SK-N-SH (cell line): Measurements from ENCODE around the gene EXD2. TPM values are rescaled to one million over a fixed set of nuclear protein-coding genes. Genes with fewer than 3 reads are reported as not detected.
"Not testable (repeated sequence)": the region's sequence is repeated elsewhere in the genome, so short reads cannot be mapped to it uniquely, and the experiment has no call there.

Source experiments
- CTCF ChIA-PET: fragments of 300-600, 350-600 bp; formaldehyde crosslinking; extraction: SDS; loops from one replicate; lab custom pipeline; 2021; lab: Yijun Ruan, JAX
- POLR2A ChIA-PET: fragments of 350-600 bp; sonication (Branson Sonifier 250); formaldehyde crosslinking; extraction: SDS; loops from one replicate; lab custom pipeline; 2020; ENCODE audit warnings: antibody characterized with exemption, inconsistent platforms; lab: Yijun Ruan, JAX
- DNase-seq: peaks from one replicate; pipeline ENCODE4 v3.0.0; 2012
- H2AFZ ChIP-seq: fragments of 200-600 bp; sonication (generic); 2 replicates; pipeline ENCODE4 v1.8.1; 2016; ENCODE audit warnings: antibody characterized with exemption, mild to moderate bottlenecking, low read depth
- H3F3A ChIP-seq: fragments of 200-600 bp; sonication (generic); replicated peaks from 2 replicates; pipeline ENCODE3; 2016; ENCODE audit warnings: antibody characterized with exemption, mild to moderate bottlenecking; ENCODE audit not compliant: insufficient read depth
- H3K27ac ChIP-seq, 2 experiments: fragments of 200-500 bp in 1 of 2; fragments of 200-600 bp in 1 of 2; sonication (Bioruptor generic) in 1 of 2; sonication (generic), shearing (Covaris generic) in 1 of 2; 2 replicates each; pipeline versions ENCODE4 v1.5.1 to v1.6.1; 2014 to 2016; ENCODE audit warnings: low read depth in 2 of 2, inconsistent platforms in 1 of 2, low read length in 1 of 2, mild to moderate bottlenecking in 1 of 2, mixed read lengths in 1 of 2
- H3K27me3 ChIP-seq: fragments of 200-600 bp; sonication (generic), shearing (Covaris generic); 2 replicates; pipeline ENCODE4 v1.6.1; 2016; ENCODE audit warnings: mixed run types; ENCODE audit not compliant: insufficient read depth
- H3K36me3 ChIP-seq, 2 experiments: fragments of 200-500 bp in 1 of 2; fragments of 200-600 bp in 1 of 2; sonication (Bioruptor generic) in 1 of 2; sonication (generic) in 1 of 2; replicated peaks in 1 of 2; 2 replicates each; pipeline versions ENCODE3 to v1.5.1; 2014 to 2016; ENCODE audit warnings: low read length in 1 of 2, mild to moderate bottlenecking in 1 of 2; ENCODE audit not compliant: insufficient read depth in 2 of 2, control insufficient read depth in 1 of 2
- H3K4me1 ChIP-seq, 2 experiments: fragments of 200-500 bp in 1 of 2; fragments of 200-600 bp in 1 of 2; sonication (Bioruptor generic) in 1 of 2; sonication (generic), shearing (Covaris generic) in 1 of 2; 2 replicates each; pipeline versions ENCODE4 v1.5.1 to v1.6.1; 2014 to 2016; ENCODE audit warnings: low read depth in 1 of 2, low read length in 1 of 2, mixed run types in 1 of 2; ENCODE audit not compliant: insufficient read depth in 2 of 2, control insufficient read depth in 1 of 2
- H3K4me2 ChIP-seq: fragments of 200-600 bp; sonication (generic), shearing (Covaris generic); 2 replicates; pipeline ENCODE4 v1.6.1; 2017; ENCODE audit warnings: mixed run types
- H3K4me3 ChIP-seq, 2 experiments: fragments of 200-500 bp in 1 of 2; fragments of 200-600 bp in 1 of 2; sonication (Bioruptor generic) in 1 of 2; sonication (generic), shearing (Covaris generic) in 1 of 2; 2 replicates each; pipeline versions ENCODE4 v1.5.1 to v1.8.1; 2014 to 2016; ENCODE audit warnings: low read depth in 2 of 2, inconsistent platforms in 1 of 2, low read length in 1 of 2, mild to moderate bottlenecking in 1 of 2, mixed read lengths in 1 of 2, moderate library complexity in 1 of 2
- H3K79me2 ChIP-seq: fragments of 200-600 bp; sonication (generic); 2 replicates; pipeline ENCODE4 v1.8.1; 2017; ENCODE audit warnings: mild to moderate bottlenecking; ENCODE audit not compliant: insufficient read depth
- H3K9ac ChIP-seq: fragments of 200-600 bp; sonication (generic); 2 replicates; pipeline ENCODE4 v1.6.1; 2017; ENCODE audit warnings: mixed run types
- H3K9me2 ChIP-seq: fragments of 200-600 bp; sonication (generic); 2 replicates; pipeline ENCODE4 v1.6.1; 2017; ENCODE audit warnings: mixed run types
- H3K9me3 ChIP-seq: fragments of 200-600 bp; sonication (generic); 2 replicates; pipeline ENCODE4 v1.6.1; 2017; ENCODE audit warnings: mixed run types, mild to moderate bottlenecking, moderate library complexity
- H4K20me1 ChIP-seq: fragments of 200-600 bp; sonication (generic); 2 replicates; pipeline ENCODE4 v1.6.1; 2017; ENCODE audit warnings: mild to moderate bottlenecking, mixed run types; ENCODE audit not compliant: insufficient read depth
- EZH2phosphoT487 ChIP-seq: fragments of 200-600 bp; sonication (generic); IDR thresholded peaks from 2 replicates; pipeline ENCODE4 v1.6.1; 2017; ENCODE audit warnings: low read depth, mixed run types, mild to moderate bottlenecking, antibody characterized with exemption, moderate library complexity, borderline replicate concordance
- FOSL2 ChIP-seq: IDR thresholded peaks from 2 replicates; pipeline ENCODE4 v1.4.0; 2012; ENCODE audit warnings: low read depth, mild to moderate bottlenecking, moderate library complexity, borderline replicate concordance
- GABPA ChIP-seq: IDR thresholded peaks from 2 replicates; pipeline ENCODE4 v1.4.0; 2012; ENCODE audit warnings: low read depth, mild to moderate bottlenecking
- GATA2 ChIP-seq: sonication (generic); formaldehyde crosslinking; IDR thresholded peaks from 2 replicates; pipeline ENCODE4 v1.5.0; 2020; ENCODE audit warnings: mild to moderate bottlenecking, missing genetic modification reagents
- IRF3 ChIP-seq: fragments of 150-350 bp; IDR thresholded peaks from 2 replicates; pipeline ENCODE4 v1.6.1; 2016; ENCODE audit warnings: mild to moderate bottlenecking, low read depth, low read length
- MAX ChIP-seq: IDR thresholded peaks from 2 replicates; pipeline ENCODE4 v1.4.0; 2012; ENCODE audit warnings: low read depth
- MEF2A ChIP-seq: IDR thresholded peaks from 2 replicates; pipeline ENCODE4 v1.4.0; 2012; ENCODE audit warnings: low read depth, borderline replicate concordance
- NFIC ChIP-seq: IDR thresholded peaks from 2 replicates; pipeline ENCODE4 v1.4.0; 2012; ENCODE audit warnings: borderline replicate concordance
- RAD21 ChIP-seq: IDR thresholded peaks from 2 replicates; pipeline ENCODE4 v1.6.1; 2012; ENCODE audit warnings: mild to moderate bottlenecking, low read length
- RXRA ChIP-seq: IDR thresholded peaks from 2 replicates; pipeline ENCODE4 v1.4.0; 2012; ENCODE audit warnings: low read depth, mild to moderate bottlenecking, borderline replicate concordance
- SIN3A ChIP-seq: IDR thresholded peaks from 2 replicates; pipeline ENCODE4 v1.6.1; 2012; ENCODE audit warnings: low read depth, mild to moderate bottlenecking, low read length, moderate library complexity, borderline replicate concordance
- SMC3 ChIP-seq: IDR thresholded peaks from 2 replicates; pipeline ENCODE4 v1.6.1; 2012; ENCODE audit warnings: low read depth, low read length, improper control_type of control experiment
- TEAD4 ChIP-seq: IDR thresholded peaks from 2 replicates; pipeline ENCODE4 v1.4.0; 2012; ENCODE audit warnings: mild to moderate bottlenecking, borderline replicate concordance; ENCODE audit not compliant: insufficient read depth
- ZBTB33 ChIP-seq: IDR thresholded peaks from 2 replicates; pipeline ENCODE4 v1.4.0; 2012; ENCODE audit warnings: low read depth, borderline replicate concordance
- WGBS: methylation state at CpG from one replicate; pipeline ENCODE4 v1.1.6; 2017; ENCODE audit warnings: low lambda C conversion rate; 5-methylcytosine and 5-hydroxymethylcytosine counted together
- polyA plus RNA-seq, 3 experiments: library from polyadenylated mRNA; depleted of rRNA; stranded (reverse); fragments of >200 nt; gene quantifications; 2 replicates each; pipeline ENCODE4 v1.2.3, GENCODE V29; 2012
- TF ChIP-seq, protein P1 (sequence below): fragments of 150-350 bp; IDR thresholded peaks from 2 replicates; pipeline ENCODE4 v1.6.1; 2017; ENCODE audit warnings: antibody characterized with exemption, low read length, low read depth, borderline replicate concordance

Gene EXD2
- polyA plus RNA-seq, 1 of the 3 experiments (the other 2 are of a cell fraction): 15.1 TPM

- no peak for DNase-seq
- no peaks in the 10 kb centered on the region for H3K79me2 ChIP-seq
- ChIA-PET CTCF (interaction anchor here (0.8 to 1.6 kb wide), 6 partner anchors 8 to 193 kb away, joined by 3 to 4 read pairs (median 4); no protein-coding TSS in a partner anchor), POLR2A (no interaction called here)
- H3K4me3 ChIP-seq: no peak overlapping the region
- no peak overlapping the region for H3K4me2 ChIP-seq
- H4K20me1 ChIP-seq: no peaks in the 10 kb centered on the region
- no peak overlapping the region for H3K27ac ChIP-seq
- H3K9me2 ChIP-seq: no peaks in the 10 kb centered on the region
- 93% methylated on average over 13 of the region's 13 CpGs for WGBS
- H3K27me3 ChIP-seq: no peaks in the 10 kb centered on the region
- no peaks in the 10 kb centered on the region for H3K36me3 ChIP-seq
- H3K4me1 ChIP-seq: peaks cover 0 to 27% of the 10 kb centered on the region in 2 experiments; a peak in 2 of 4 replicates
- TF ChIP-seq SMC3 (no peak), TEAD4 (no peak), GABPA (no peak)
- TF ChIP-seq, protein P1, sequence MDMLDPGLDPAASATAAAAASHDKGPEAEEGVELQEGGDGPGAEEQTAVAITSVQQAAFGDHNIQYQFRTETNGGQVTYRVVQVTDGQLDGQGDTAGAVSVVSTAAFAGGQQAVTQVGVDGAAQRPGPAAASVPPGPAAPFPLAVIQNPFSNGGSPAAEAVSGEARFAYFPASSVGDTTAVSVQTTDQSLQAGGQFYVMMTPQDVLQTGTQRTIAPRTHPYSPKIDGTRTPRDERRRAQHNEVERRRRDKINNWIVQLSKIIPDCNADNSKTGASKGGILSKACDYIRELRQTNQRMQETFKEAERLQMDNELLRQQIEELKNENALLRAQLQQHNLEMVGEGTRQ: no peak
- H3F3A ChIP-seq: no peaks in the 10 kb centered on the region
- no peak overlapping the region for H2AFZ ChIP-seq
- no peaks in the 10 kb centered on the region for H3K9me3 ChIP-seq
- H3K9ac ChIP-seq: no peak overlapping the region
These were observed 98.7 kb downstream of the EXD2 start for GRCh38 chr14:69289811-69290520.

GRCh38 chr14:69290881-69291280, 99.6 kb downstream of the EXD2 start:
- H4K20me1 ChIP-seq, DNase-seq, H3K4me3 ChIP-seq, H3K27ac ChIP-seq, H2AFZ ChIP-seq, POLR2A ChIA-PET, H3K9me2 ChIP-seq, H3K9ac ChIP-seq, H3K9me3 ChIP-seq, H3K36me3 ChIP-seq, H3K79me2 ChIP-seq, H3K4me2 ChIP-seq, H3F3A ChIP-seq, H3K27me3 ChIP-seq: not testable (repeated sequence)
- peaks cover 0 to 27% of the 10 kb centered on the region in 2 experiments; a peak in 2 of 4 replicates for H3K4me1 ChIP-seq
- WGBS: 84% methylated on average over 7 of the region's 7 CpGs
- CTCF ChIA-PET: interaction anchor here (1.6 kb wide), 1 partner anchor 10 kb away, joined by 4 read pairs; no protein-coding TSS in a partner anchor

GRCh38 chr14:69291396-69291795, 100.1 kb downstream of the EXD2 start:
- H3K36me3 ChIP-seq: no peaks in the 10 kb centered on the region
- TF ChIP-seq EZH2phosphoT487: no peak
- TF ChIP-seq MAX: no peak
- no peak for TF ChIP-seq RXRA
- TF ChIP-seq FOSL2: no peak
- no peak for TF ChIP-seq MEF2A
- TF ChIP-seq RAD21: no peak
- no peak for TF ChIP-seq NFIC
- TF ChIP-seq SIN3A: no peak
- no peak for TF ChIP-seq GATA2 (CRISPR knock-in tag)
- no peak for TF ChIP-seq IRF3
- no peak for TF ChIP-seq ZBTB33

More at GRCh38 chr14:69291396-69291795, 100.1 kb downstream of the EXD2 start:
- H4K20me1 ChIP-seq: no peaks in the 10 kb centered on the region
- H3F3A ChIP-seq: no peaks in the 10 kb centered on the region
- no peak overlapping the region for H2AFZ ChIP-seq
- no peak overlapping the region for H3K9ac ChIP-seq
- H3K27me3 ChIP-seq: no peaks in the 10 kb centered on the region
- H3K9me3 ChIP-seq: no peaks in the 10 kb centered on the region
- 100% methylated on average over 3 of the region's 5 CpGs for WGBS
- no peak overlapping the region for H3K27ac ChIP-seq
- H3K79me2 ChIP-seq: no peaks in the 10 kb centered on the region
- no peak for DNase-seq
- no peak overlapping the region for H3K4me2 ChIP-seq
- POLR2A ChIA-PET: no interaction called here
- peaks cover 0 to 27% of the 10 kb centered on the region in 2 experiments; a peak in 2 of 4 replicates for H3K4me1 ChIP-seq
- no peak overlapping the region for H3K4me3 ChIP-seq
- H3K9me2 ChIP-seq: no peaks in the 10 kb centered on the region
- CTCF ChIA-PET: interaction anchor here (1.6 kb wide), 1 partner anchor 10 kb away, joined by 4 read pairs; no protein-coding TSS in a partner anchor
